Right lobe of liver (tissue), 6 donors: ENCODE results near the gene CAPN5. TPM values are rescaled to one million over a fixed set of nuclear protein-coding genes. Genes with fewer than 3 reads are reported as not detected.

ENCODE experiments used
- ATAC-seq, 4 donors: fragments of 200-7000 bp; cut with Tn5 transposase; one replicate each; pipeline ENCODE4 v1.9.1; 2020; ENCODE audit warnings: mild to moderate bottlenecking in 4 of 4, moderate library complexity in 4 of 4
- DNase-seq, 3 donors: peaks; one replicate each; pipeline ENCODE4 v3.0.0-alpha.2; 2020
- H3K27ac ChIP-seq, 3 donors: fragments of 200-600 bp; one replicate each; pipeline ENCODE4 v1.8.0; 2022
- H3K27me3 ChIP-seq, 2 donors: fragments of 200-600 bp; one replicate each; pipeline ENCODE4 v1.8.0; 2022
- H3K36me3 ChIP-seq, 4 donors: fragments of 200-600 bp; sonication (generic) in 1 of 4; one replicate each; pipeline versions ENCODE4 v1.5.1 to v1.8.0; 2017 to 2022; ENCODE audit warnings: control low read depth in 1 of 4
- H3K4me1 ChIP-seq, 4 donors: fragments of 200-600 bp; sonication (generic) in 1 of 4; one replicate each; pipeline versions ENCODE4 v1.5.1 to v1.8.0; 2017 to 2022; ENCODE audit warnings: control low read depth in 1 of 4
- H3K4me3 ChIP-seq, 3 donors: fragments of 200-600 bp; one replicate each; pipeline ENCODE4 v1.8.0; 2022
- H3K9me3 ChIP-seq, 4 donors: fragments of 200-600 bp; sonication (generic) in 1 of 4; one replicate each; pipeline versions ENCODE4 v1.5.1 to v1.8.0; 2017 to 2022; ENCODE audit warnings: control low read depth in 1 of 4
- POLR2A ChIP-seq: fragments of 450-650 bp; IDR thresholded peaks from one replicate; pipeline ENCODE4 v1.6.1; 2017; ENCODE audit warnings: antibody characterized with exemption, mild to moderate bottlenecking
- WGBS: methylation state at CpG from one replicate; pipeline ENCODE4 v1.1.6; 2018; ENCODE audit warnings: low coverage, low lambda C conversion rate; ENCODE audit not compliant: insufficient coverage; ENCODE audit errors: missing lambda C conversion rate; 5-methylcytosine and 5-hydroxymethylcytosine counted together
- intact Hi-C, 2 donors: fragments of 100-400 bp; cut with DNase I; formaldehyde crosslinking; loops; one replicate each; pipeline versions ENCODE4 v1.11.2 to v1.14.1; 2022
- total RNA-seq, 6 experiments: library from RNA; depleted of rRNA in 2 of 6; stranded (reverse); fragments of >200 nt in 2 of 6; fragmentation: NEBNext Ultra II Directional in 3 of 6; extraction: Animal tissue kit (Norgen Biotek cat#: 25700) in 3 of 6; gene quantifications; one replicate each; pipeline versions ENCODE4 v1.1.0 to v1.2.4, GENCODE V29; 2016 to 2023
- TF ChIP-seq, protein P1 (sequence below), 4 donors: fragments of 200-600 bp in 3 of 4; fragments of 450-650 bp in 1 of 4; IDR thresholded peaks; one replicate each; pipeline versions ENCODE4 v1.5.1 to v1.8.0; 2016 to 2022; ENCODE audit warnings: antibody characterized with exemption in 4 of 4, mild to moderate bottlenecking in 2 of 4
- donor health status: DM: no; HTN: yes; CAD: no.
- donor health status: DM: no; HTN: no; CAD: no.
- donor health status: DM: no; HTN: no; CAD: no.
- donor health status: DM: no; HTN: yes; CAD: no.
- donor health status: DM: no; HTN: yes; CAD: no.

Gene CAPN5
- total RNA-seq, 6 experiments from 2014 or later: 23.1 to 66.7 (median 43.3) TPM

DNA sequence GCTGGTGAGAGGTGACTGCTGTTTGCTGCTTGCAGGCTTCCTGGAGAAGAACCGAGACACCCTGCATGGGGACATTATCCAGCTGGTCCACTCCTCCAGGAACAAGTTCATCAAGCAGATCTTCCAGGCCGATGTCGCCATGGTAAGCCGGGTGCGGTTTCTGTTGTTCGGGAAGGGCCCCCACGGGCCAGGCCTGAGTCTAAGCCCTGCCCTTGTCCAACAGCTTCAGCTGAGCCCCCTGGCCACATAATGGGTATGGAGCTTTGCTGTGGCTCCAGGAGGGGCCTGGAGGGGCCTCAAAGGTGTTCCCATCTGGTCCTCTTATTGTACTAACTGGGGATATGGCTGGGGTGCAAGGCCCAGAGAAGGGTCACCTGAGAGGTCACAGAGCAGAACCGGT lies 99.2 kb downstream of the CAPN5 start:
- WGBS: 90% methylated on average over 4 of the region's 8 CpGs
- ATAC-seq (no peak), DNase-seq (peak in 1 of 3 donors; percentile 27)
- intact Hi-C loops: no loop called here
- TF ChIP-seq, protein P1, sequence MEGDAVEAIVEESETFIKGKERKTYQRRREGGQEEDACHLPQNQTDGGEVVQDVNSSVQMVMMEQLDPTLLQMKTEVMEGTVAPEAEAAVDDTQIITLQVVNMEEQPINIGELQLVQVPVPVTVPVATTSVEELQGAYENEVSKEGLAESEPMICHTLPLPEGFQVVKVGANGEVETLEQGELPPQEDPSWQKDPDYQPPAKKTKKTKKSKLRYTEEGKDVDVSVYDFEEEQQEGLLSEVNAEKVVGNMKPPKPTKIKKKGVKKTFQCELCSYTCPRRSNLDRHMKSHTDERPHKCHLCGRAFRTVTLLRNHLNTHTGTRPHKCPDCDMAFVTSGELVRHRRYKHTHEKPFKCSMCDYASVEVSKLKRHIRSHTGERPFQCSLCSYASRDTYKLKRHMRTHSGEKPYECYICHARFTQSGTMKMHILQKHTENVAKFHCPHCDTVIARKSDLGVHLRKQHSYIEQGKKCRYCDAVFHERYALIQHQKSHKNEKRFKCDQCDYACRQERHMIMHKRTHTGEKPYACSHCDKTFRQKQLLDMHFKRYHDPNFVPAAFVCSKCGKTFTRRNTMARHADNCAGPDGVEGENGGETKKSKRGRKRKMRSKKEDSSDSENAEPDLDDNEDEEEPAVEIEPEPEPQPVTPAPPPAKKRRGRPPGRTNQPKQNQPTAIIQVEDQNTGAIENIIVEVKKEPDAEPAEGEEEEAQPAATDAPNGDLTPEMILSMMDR (IDR thresholded peaks at IDR 0.05): no peak
- TF ChIP-seq POLR2A: no peak
- H3K9me3 ChIP-seq: no peaks in the 10 kb centered on the region
- no peak overlapping the region for H3K27ac ChIP-seq
- peaks cover 0 to 2% (median 1%) of the 10 kb centered on the region in 4 donors for H3K4me1 ChIP-seq
- no peaks in the 10 kb centered on the region for H3K27me3 ChIP-seq
- peaks cover 0 to 8% (median 0%) of the 10 kb centered on the region in 4 donors for H3K36me3 ChIP-seq
- H3K4me3 ChIP-seq: no peak overlapping the region

DNA sequence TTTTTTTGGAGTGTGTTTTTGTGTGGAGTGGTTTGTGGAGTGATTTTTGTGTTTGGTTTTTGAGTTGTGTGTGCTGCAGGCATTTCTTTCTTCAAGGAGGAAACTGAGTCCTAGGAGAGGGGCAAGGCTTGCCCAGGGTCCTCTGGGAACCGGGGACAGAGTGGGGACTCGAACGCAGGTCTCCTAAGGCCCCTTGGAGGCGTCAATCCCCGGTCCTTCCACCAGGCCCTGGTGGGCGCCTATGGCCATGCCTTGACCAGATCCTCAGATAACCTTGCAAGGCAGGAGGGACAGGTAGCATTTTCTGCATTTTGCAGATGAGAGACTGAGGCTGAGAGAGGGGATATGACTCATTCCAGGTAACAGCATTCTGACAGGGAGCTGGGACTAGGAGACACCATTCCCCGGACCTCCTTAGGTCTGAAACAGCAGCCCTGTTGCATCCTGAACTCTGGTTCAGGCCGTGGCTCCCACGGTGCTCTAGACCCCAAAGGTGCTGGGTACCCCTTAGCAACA lies 100.4 kb downstream of the CAPN5 start:
- ATAC-seq (no peak), DNase-seq (peak in 1 of 3 donors; percentile 16)
- no peaks in the 10 kb centered on the region for H3K27me3 ChIP-seq
- H3K4me3 ChIP-seq: no peak overlapping the region
- peaks cover 0 to 8% (median 0%) of the 10 kb centered on the region in 4 donors for H3K36me3 ChIP-seq
- H3K4me1 ChIP-seq: peaks cover 0 to 14% (median 7%) of the 10 kb centered on the region in 4 donors
- no peaks in the 10 kb centered on the region for H3K9me3 ChIP-seq
- 96% methylated on average over 4 of the region's 9 CpGs for WGBS
- H3K27ac ChIP-seq: no peak overlapping the region
- TF ChIP-seq, protein P1 (IDR thresholded peaks at IDR 0.05): no peak
- no peak for TF ChIP-seq POLR2A
- intact Hi-C loops: no loop called here

DNA sequence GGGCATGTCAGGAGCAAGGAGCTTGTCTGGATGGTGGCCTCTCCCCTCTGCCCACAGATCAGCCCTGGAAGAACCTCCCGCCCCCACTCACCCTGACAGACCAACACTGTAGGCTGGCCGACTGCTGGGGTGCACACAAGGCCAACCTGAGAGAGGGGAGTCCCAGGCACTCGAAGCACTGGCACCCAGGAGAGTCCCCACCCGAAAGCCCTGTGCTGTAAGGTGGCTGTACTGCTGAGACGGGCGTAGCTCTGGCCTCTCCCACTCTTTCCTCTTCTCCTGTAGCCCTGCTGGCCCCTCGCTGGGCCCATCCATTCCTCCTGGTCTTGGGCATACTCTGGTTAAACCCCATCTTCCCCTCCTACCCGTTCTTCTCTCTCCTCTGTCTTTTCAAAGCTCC lies 101.0 kb downstream of the CAPN5 start:
- 79% methylated on average over 2 of the region's 8 CpGs for WGBS
- Histone ChIP-seq H3K9me3 (no peaks in the 10 kb centered on the region), H3K27ac (no peak overlapping the region), H3K27me3 (no peaks in the 10 kb centered on the region), H3K4me1 (peaks cover 0 to 16% (median 7%) of the 10 kb centered on the region in 4 donors), H3K4me3 (no peak overlapping the region), H3K36me3 (peaks cover 0 to 7% (median 0%) of the 10 kb centered on the region in 4 donors)
- TF ChIP-seq, protein P1 (IDR thresholded peaks at IDR 0.05): no peak
- TF ChIP-seq POLR2A: no peak
- ATAC-seq: no peak
- intact Hi-C loops: no loop called here
- DNase-seq: peak in 1 of 3 donors; percentile 11

DNA sequence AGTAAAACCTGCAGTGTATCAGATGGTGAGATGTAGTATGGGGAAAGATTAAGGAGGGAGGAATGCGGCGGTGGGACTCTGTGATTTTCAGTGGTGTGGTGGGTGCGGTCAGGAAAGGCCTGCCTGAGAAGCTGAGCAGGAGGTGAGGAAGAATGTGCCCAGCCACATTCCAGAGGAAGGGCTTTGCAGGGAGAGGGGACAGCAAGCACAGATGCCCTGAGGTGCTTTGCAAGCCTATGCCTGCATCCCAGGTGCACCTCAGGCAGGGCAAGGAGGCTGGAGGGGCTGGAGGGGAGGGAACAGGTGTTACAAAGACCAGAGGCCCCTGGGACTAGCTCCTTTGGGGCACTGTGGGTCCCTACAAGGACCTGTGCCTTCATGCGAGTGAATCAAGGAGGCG lies 103.3 kb downstream of the CAPN5 start:
- no peak overlapping the region for H3K27ac ChIP-seq
- WGBS: 95% methylated on average over 4 of the region's 5 CpGs
- H3K27me3 ChIP-seq: no peaks in the 10 kb centered on the region
- ATAC-seq: no peak
- no peak overlapping the region for H3K4me3 ChIP-seq
- no peaks in the 10 kb centered on the region for H3K36me3 ChIP-seq
- intact Hi-C loops: no loop called here
- H3K4me1 ChIP-seq: peaks cover 0 to 27% (median 7%) of the 10 kb centered on the region in 4 donors
- no peaks in the 10 kb centered on the region for H3K9me3 ChIP-seq
- peak in 2 of 3 donors; percentile 5 to 26 for DNase-seq
- TF ChIP-seq POLR2A: no peak
- TF ChIP-seq, protein P1 (IDR thresholded peaks at IDR 0.05): no peak
